ENCODE measurements around the gene ENAH. TPM values are rescaled to one million over a fixed set of nuclear protein-coding genes. Genes with fewer than 3 reads are reported as not detected.
A peak's percentile ranks its signal among the peaks of the same experiment; 100 is the strongest.
"Not testable (repeated sequence)": the region's sequence is repeated elsewhere in the genome, so short reads cannot be mapped to it uniquely, and the experiment has no call there.

Gene ENAH
- total RNA-seq (50.8 and 124 TPM in 2 replicates), polyA plus RNA-seq (46.4 and 66.6 TPM in 2 replicates)

- H3K4me1 ChIP-seq (ENCODE audit: low read depth) = peaks cover 29% of the 10 kb centered on the region
- H3K27ac ChIP-seq = peak within 1 kb of the TSS; percentile 93
- DNase-seq (ENCODE audit: low read depth in 1 of 2, low spot score in 1 of 2) = peak; percentile 90 to 91
- no peaks in the 10 kb centered on the region for H3K9me3 ChIP-seq (ENCODE audit: low read depth)
- no peaks in the 10 kb centered on the region for H3K36me3 ChIP-seq
- no peak for TF ChIP-seq CTCF (IDR thresholded peaks at IDR 0.05; ENCODE audit: low read depth, low read length)
- no peaks in the 10 kb centered on the region for H3K27me3 ChIP-seq
- peak within 1 kb of the TSS; percentile 94 for H3K4me3 ChIP-seq
Observed at GRCh38 chr1:225652729-225653462, at the start of gene ENAH. ENAH (minus strand) TSS chr1:225653123; CDS start chr1:225652690, 433 bp downstream.

GRCh38 chr1:225700889-225701465 is 48.1 kb upstream of the ENAH start:
- Histone ChIP-seq H3K27me3 (no peaks in the 10 kb centered on the region), H3K9me3 (ENCODE audit: low read depth) (no peaks in the 10 kb centered on the region), H3K36me3 (no peaks in the 10 kb centered on the region), H3K4me1 (ENCODE audit: low read depth) (peaks cover 15% of the 10 kb centered on the region), H3K27ac (no peak overlapping the region), H3K4me3 (no peak overlapping the region)
- TF ChIP-seq CTCF (IDR thresholded peaks at IDR 0.05; ENCODE audit: low read depth, low read length) = no peak
- peak in 1 of 2 donors; percentile 12 for DNase-seq (ENCODE audit: low read depth in 1 of 2, low spot score in 1 of 2)

- peak overlapping the region; percentile 17 for H3K27ac ChIP-seq
- H3K4me1 ChIP-seq (ENCODE audit: low read depth) = peaks cover 18% of the 10 kb centered on the region
- peak in 1 of 2 donors; percentile 97 for DNase-seq (ENCODE audit: low read depth in 1 of 2, low spot score in 1 of 2)
- H3K9me3 ChIP-seq (ENCODE audit: low read depth) = no peaks in the 10 kb centered on the region
- H3K27me3 ChIP-seq = no peaks in the 10 kb centered on the region
- H3K4me3 ChIP-seq = no peak overlapping the region
- H3K36me3 ChIP-seq = no peaks in the 10 kb centered on the region
- TF ChIP-seq CTCF (IDR thresholded peaks at IDR 0.05; ENCODE audit: low read depth, low read length) = no peak
Observed at GRCh38 chr1:225700164-225700821, 47.4 kb upstream of the ENAH start.

- H3K4me1 ChIP-seq (ENCODE audit: low read depth) = peaks cover 21% of the 10 kb centered on the region
- no peak overlapping the region for H3K4me3 ChIP-seq
- TF ChIP-seq CTCF (IDR thresholded peaks at IDR 0.05; ENCODE audit: low read depth, low read length) = no peak
- peak overlapping the region; percentile 17 for H3K27ac ChIP-seq
- no peaks in the 10 kb centered on the region for H3K9me3 ChIP-seq (ENCODE audit: low read depth)
- H3K36me3 ChIP-seq = no peaks in the 10 kb centered on the region
- peak in 1 of 2 donors; percentile 62 for DNase-seq (ENCODE audit: low read depth in 1 of 2, low spot score in 1 of 2)
- H3K27me3 ChIP-seq = no peaks in the 10 kb centered on the region
Observed at GRCh38 chr1:225699336-225699735, 46.4 kb upstream of the ENAH start.

- not testable (repeated sequence) for H3K27ac ChIP-seq; H3K27me3 ChIP-seq; H3K36me3 ChIP-seq; DNase-seq (ENCODE audit: low read depth in 1 of 2, low spot score in 1 of 2); H3K4me3 ChIP-seq; H3K9me3 ChIP-seq (ENCODE audit: low read depth)
- H3K4me1 ChIP-seq (ENCODE audit: low read depth) = peaks cover 30% of the 10 kb centered on the region
Observed at GRCh38 chr1:225698194-225698593, 45.3 kb upstream of the ENAH start.

GRCh38 chr1:225697428-225697827 is 44.5 kb upstream of the ENAH start:
- DNase-seq (ENCODE audit: low read depth in 1 of 2, low spot score in 1 of 2) = no peak

More at GRCh38 chr1:225697428-225697827, 44.5 kb upstream of the ENAH start:
- Histone ChIP-seq H3K4me1 (ENCODE audit: low read depth) (peaks cover 34% of the 10 kb centered on the region), H3K9me3 (ENCODE audit: low read depth) (no peaks in the 10 kb centered on the region), H3K4me3 (no peak overlapping the region), H3K27ac (peak overlapping the region; percentile 7), H3K36me3 (no peaks in the 10 kb centered on the region), H3K27me3 (no peaks in the 10 kb centered on the region)
- no peak for TF ChIP-seq CTCF (IDR thresholded peaks at IDR 0.05; ENCODE audit: low read depth, low read length)
